Measurements from ENCODE around the gene MOSPD2.

GRCh38 chrX:14899607-14900006, 26.4 kb downstream of the MOSPD2 start:
- TF ChIP-seq CTCF (IDR thresholded peaks at IDR 0.05; ENCODE audit: insufficient read depth, low read depth, low read length) (no peak), EZH2 (IDR thresholded peaks at IDR 0.05; ENCODE audit: insufficient read depth, low read length) (no peak)

Data from astrocyte (in vitro differentiated cells and primary cell).